GM18519 (cell line): ENCODE data around the gene SCYL1.

Experiments used
- ATAC-seq: cut with Tn5 transposase; IDR thresholded peaks from one replicate; pipeline ENCODE4 v1.9.1; 2021; ENCODE audit warnings: mild to moderate bottlenecking, moderate library complexity; ENCODE audit not compliant: unreplicated experiment, low FRiP score

SCYL1 gene

GRCh38 chr11:65578667-65579066 lies 53.8 kb downstream of the SCYL1 start:
- ATAC-seq = no peak

GRCh38 chr11:65579291-65579690 lies 54.4 kb downstream of the SCYL1 start:
- ATAC-seq = no peak

- ATAC-seq = no peak
Observed at GRCh38 chr11:65580031-65580692, 55.3 kb downstream of the SCYL1 start.

- no peak for ATAC-seq
Observed at GRCh38 chr11:65580756-65581155, 55.9 kb downstream of the SCYL1 start.

GRCh38 chr11:65581928-65582327 lies 57.0 kb downstream of the SCYL1 start:
- no peak for ATAC-seq

- no peak for ATAC-seq
Observed at GRCh38 chr11:65583589-65583988, 58.7 kb downstream of the SCYL1 start.

GRCh38 chr11:65584106-65584505 lies 59.2 kb downstream of the SCYL1 start:
- no peak for ATAC-seq

- ATAC-seq = no peak
Observed at GRCh38 chr11:65584723-65585171, 59.9 kb downstream of the SCYL1 start.

- no peak for ATAC-seq
Observed at GRCh38 chr11:65585396-65586246, 60.7 kb downstream of the SCYL1 start.

GRCh38 chr11:65586247-65586630 lies 61.4 kb downstream of the SCYL1 start:
- ATAC-seq = no peak

GRCh38 chr11:65586676-65587075 lies 61.8 kb downstream of the SCYL1 start:
- no peak for ATAC-seq
